ENCODE results near the gene LTA. TPM values are rescaled to one million over a fixed set of nuclear protein-coding genes. Genes with fewer than 3 reads are reported as not detected.

Gene LTA
- total RNA-seq, 5 donors from 2014 or later (not counting 1 experiment from before 2014, with no cell fraction given): 12.5 to 23.9 (median 17.9) TPM

GRCh38 chr6:31559958-31560696 lies 12.0 kb upstream of the LTA start:
- Histone ChIP-seq H3K27me3 (replicated peaks in 1 of 2; ENCODE audit: control insufficient read depth in 2 of 2, extremely low read depth in 1 of 2, insufficient read depth in 2 of 2, low read length in 1 of 2) (no peaks in the 10 kb centered on the region), H3K27ac (ENCODE audit: low read length) (peak overlapping the region; percentile 81), H3K9me3 (no peaks in the 10 kb centered on the region), H3K4me1 (ENCODE audit: control insufficient read depth in 1 of 2, extremely low read depth in 1 of 2, insufficient read depth in 2 of 2, low read length in 2 of 2) (peaks cover 36 to 66% of the 10 kb centered on the region in 2 experiments), H3K36me3 (ENCODE audit: control insufficient read depth in 2 of 2, extremely low read depth in 1 of 2, insufficient read depth in 1 of 2, low read length in 1 of 2) (peaks cover 0 to 16% of the 10 kb centered on the region in 2 donors), H3K4me3 (ENCODE audit: control insufficient read depth in 1 of 2, extremely low read depth in 1 of 2, low read length in 1 of 2) (peak overlapping the region in 1 of 2 donors; percentile 10)
- ATAC-seq (replicated peaks in 1 of 4): peak; percentile 54 to 73 (median 68)
- no peaks in the 10 kb centered on the region for H3K9me3 Mint-ChIP-seq
- WGBS (ENCODE audit: insufficient coverage): 2% methylated on average over 5 of the region's 7 CpGs
- peak overlapping the region; percentile 91 for H3K27ac Mint-ChIP-seq
- peak in 12 of 35 experiments; percentile 26 to 69 (median 40) for DNase-seq
- no peaks in the 10 kb centered on the region for H3K27me3 Mint-ChIP-seq
- ChIA-PET POLR2A (interaction anchor here in 1 of 2 donors (0.5 to 0.6 kb wide), 2 partner anchors 35 to 1121 kb away, joined by 3 to 4 read pairs; no protein-coding TSS in a partner anchor), CTCF (interaction anchor here in 1 of 2 donors (1.3 kb wide), 1 partner anchor 23 kb away, joined by 6 read pairs; the partner anchor contains the start of gene LTB)
- H3K4me3 Mint-ChIP-seq: peak overlapping the region; percentile 66 to 92 (median 66)
- H3K4me1 Mint-ChIP-seq: peaks cover 72 to 79% (median 76%) of the 10 kb centered on the region in 3 donors
- H3K36me3 Mint-ChIP-seq: peaks cover 33% of the 10 kb centered on the region

DNA sequence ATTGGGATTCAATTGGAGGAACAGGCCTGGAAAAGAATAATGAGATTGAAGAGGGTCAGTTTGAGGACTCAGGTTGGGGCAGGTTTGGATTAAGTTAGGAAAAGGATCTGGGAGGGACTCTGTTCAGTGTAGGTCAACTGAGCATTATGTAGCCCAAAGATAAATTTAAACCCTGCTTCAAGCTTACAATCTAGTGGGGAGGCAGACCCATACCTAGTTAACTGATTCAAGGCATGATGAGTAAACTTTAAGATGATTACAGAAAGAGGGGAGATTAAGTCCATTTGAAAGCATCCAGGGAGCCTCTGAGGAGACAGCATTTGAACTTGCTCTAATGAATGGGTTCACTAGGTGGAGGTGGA lies 11.4 kb upstream of the LTA start:
- no peak for DNase-seq

DNA sequence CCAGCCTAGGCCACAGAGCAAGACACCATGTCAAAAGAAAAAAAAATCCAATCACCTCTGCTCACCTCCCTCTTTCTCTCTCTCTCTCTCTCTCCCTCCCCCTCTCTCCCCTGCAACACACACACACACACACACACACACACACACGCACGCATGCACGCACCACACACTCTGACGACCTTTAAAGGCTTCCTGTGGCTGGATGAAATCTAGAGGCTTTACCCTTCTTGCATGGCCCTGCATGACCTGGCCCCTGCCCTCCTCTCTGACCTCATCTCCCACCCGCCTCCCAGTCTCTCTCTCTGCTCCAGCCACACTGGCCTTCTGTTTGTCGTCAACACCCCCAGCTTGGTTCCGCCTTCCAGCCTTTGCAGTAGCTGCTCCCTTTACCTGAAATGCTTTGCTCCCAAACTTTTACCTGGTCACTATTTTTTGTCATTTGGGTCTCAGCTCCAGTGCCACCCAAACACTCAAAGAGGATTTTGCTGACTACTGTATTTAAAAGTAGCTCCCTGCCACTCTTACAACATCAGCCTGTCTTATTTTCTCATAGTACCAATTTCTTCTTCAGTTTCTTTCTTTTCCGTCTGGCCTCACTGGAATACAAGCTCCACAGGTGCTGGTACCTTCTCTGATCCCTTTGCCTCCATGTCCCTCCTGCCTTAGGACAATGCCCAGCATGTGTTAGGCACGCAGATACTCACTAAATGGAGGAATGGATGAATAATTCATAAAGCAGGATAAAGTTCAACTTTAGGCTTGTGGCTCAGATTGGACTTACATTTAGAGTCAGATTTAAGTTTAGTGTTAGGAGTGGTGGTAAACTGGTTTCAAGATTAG lies 4.3 kb upstream of the LTA start:
- Mint-ChIP-seq H3K9me3 (no peaks in the 10 kb centered on the region), H3K36me3 (peaks cover 18% of the 10 kb centered on the region), H3K4me1 (peaks cover 71 to 86% (median 83%) of the 10 kb centered on the region in 3 donors), H3K27me3 (no peaks in the 10 kb centered on the region), H3K27ac (peak overlapping the region; percentile 90 to 91), H3K4me3 (peak overlapping the region in 2 of 3 donors; percentile 19 to 69)
- DNase-seq: peak in 3 of 35 experiments; percentile 32 to 52 (median 32)
- Histone ChIP-seq H3K4me3 (ENCODE audit: control insufficient read depth in 1 of 2, extremely low read depth in 1 of 2, low read length in 1 of 2) (no peak overlapping the region), H3K9me3 (no peaks in the 10 kb centered on the region), H3K27ac (ENCODE audit: low read length) (peak overlapping the region; percentile 94), H3K4me1 (ENCODE audit: control insufficient read depth in 1 of 2, extremely low read depth in 1 of 2, insufficient read depth in 2 of 2, low read length in 2 of 2) (peaks cover 38 to 68% of the 10 kb centered on the region in 2 experiments), H3K27me3 (replicated peaks in 1 of 2; ENCODE audit: control insufficient read depth in 2 of 2, extremely low read depth in 1 of 2, insufficient read depth in 2 of 2, low read length in 1 of 2) (no peaks in the 10 kb centered on the region), H3K36me3 (ENCODE audit: control insufficient read depth in 2 of 2, extremely low read depth in 1 of 2, insufficient read depth in 1 of 2, low read length in 1 of 2) (peaks cover 0 to 8% of the 10 kb centered on the region in 2 donors)
- 41% methylated on average over 4 of the region's 9 CpGs for WGBS (ENCODE audit: insufficient coverage)
- ChIA-PET CTCF (interaction anchor here (1.0 to 2.4 kb wide), 7 partner anchors 10 to 31 kb away, joined by 3 to 10 read pairs (median 6); partner anchors contain the start of gene DDX39B (in 1 of the 2)), POLR2A (interaction anchor here (0.6 to 1.4 kb wide), 5 partner anchors 12 to 284 kb away, joined by 3 read pairs; partner anchors contain the start of gene DDX39B (in 1 of the 2))
- ATAC-seq (replicated peaks in 1 of 4): no peak

More for the DNA sequence above, 11.4 kb upstream of the LTA start:
- Mint-ChIP-seq H3K4me3 (peak overlapping the region in 2 of 3 donors; percentile 66 to 92), H3K27me3 (no peaks in the 10 kb centered on the region), H3K9me3 (no peaks in the 10 kb centered on the region), H3K36me3 (peaks cover 36% of the 10 kb centered on the region), H3K27ac (peak overlapping the region; percentile 91), H3K4me1 (peaks cover 76 to 85% (median 81%) of the 10 kb centered on the region in 3 donors)
- H3K27ac ChIP-seq (ENCODE audit: low read length): peak overlapping the region; percentile 81
- H3K4me3 ChIP-seq (ENCODE audit: control insufficient read depth in 1 of 2, extremely low read depth in 1 of 2, low read length in 1 of 2): no peak overlapping the region
- H3K27me3 ChIP-seq (replicated peaks in 1 of 2; ENCODE audit: control insufficient read depth in 2 of 2, extremely low read depth in 1 of 2, insufficient read depth in 2 of 2, low read length in 1 of 2): no peaks in the 10 kb centered on the region
- ATAC-seq (replicated peaks in 1 of 4): no peak
- POLR2A ChIA-PET: no interaction called here
- peaks cover 0 to 18% of the 10 kb centered on the region in 2 donors for H3K36me3 ChIP-seq (ENCODE audit: control insufficient read depth in 2 of 2, extremely low read depth in 1 of 2, insufficient read depth in 1 of 2, low read length in 1 of 2)
- CTCF ChIA-PET: interaction anchor here in 1 of 2 donors (1.6 kb wide), 1 partner anchor 10 kb away, joined by 4 read pairs; no protein-coding TSS in a partner anchor
- peaks cover 36 to 66% of the 10 kb centered on the region in 2 experiments for H3K4me1 ChIP-seq (ENCODE audit: control insufficient read depth in 1 of 2, extremely low read depth in 1 of 2, insufficient read depth in 2 of 2, low read length in 2 of 2)
- no peaks in the 10 kb centered on the region for H3K9me3 ChIP-seq

DNA sequence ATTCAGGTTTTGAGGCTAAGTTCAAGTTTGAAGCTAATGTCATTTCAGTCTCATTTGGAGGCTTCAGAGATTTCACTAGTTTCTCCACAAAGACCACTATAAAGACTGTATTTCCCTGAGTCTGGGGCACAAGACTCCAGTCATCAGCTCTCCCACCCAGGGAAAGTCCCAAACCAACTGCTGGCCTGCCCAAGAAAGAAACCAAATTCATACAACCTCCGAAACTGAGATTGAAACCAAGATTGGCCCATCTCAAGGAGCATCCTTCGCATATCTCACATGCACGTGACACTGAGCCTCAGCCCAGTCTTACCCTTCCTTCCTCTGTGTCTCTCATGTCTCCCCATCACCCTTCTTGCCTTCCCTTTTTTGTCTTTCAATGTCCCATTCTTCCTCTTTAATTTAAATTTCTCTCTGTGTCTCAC lies 3.5 kb upstream of the LTA start:
- Histone ChIP-seq H3K27ac (ENCODE audit: low read length) (peak overlapping the region; percentile 94), H3K9me3 (no peaks in the 10 kb centered on the region), H3K4me3 (ENCODE audit: control insufficient read depth in 1 of 2, extremely low read depth in 1 of 2, low read length in 1 of 2) (no peak overlapping the region), H3K27me3 (replicated peaks in 1 of 2; ENCODE audit: control insufficient read depth in 2 of 2, extremely low read depth in 1 of 2, insufficient read depth in 2 of 2, low read length in 1 of 2) (no peaks in the 10 kb centered on the region), H3K4me1 (ENCODE audit: control insufficient read depth in 1 of 2, extremely low read depth in 1 of 2, insufficient read depth in 2 of 2, low read length in 2 of 2) (peaks cover 46 to 76% of the 10 kb centered on the region in 2 experiments), H3K36me3 (ENCODE audit: control insufficient read depth in 2 of 2, extremely low read depth in 1 of 2, insufficient read depth in 1 of 2, low read length in 1 of 2) (peaks cover 0 to 8% of the 10 kb centered on the region in 2 donors)
- peak; percentile 54 to 71 (median 56) for ATAC-seq (replicated peaks in 1 of 4)
- ChIA-PET CTCF (interaction anchor here (1.0 to 2.9 kb wide), 8 partner anchors 9 to 30 kb away, joined by 3 to 10 read pairs (median 6); partner anchors contain the start of genes DDX39B (in 1 of the 2) and LTB (in 1 of the 2)), POLR2A (interaction anchor here (0.7 to 1.4 kb wide), 3 partner anchors 12 to 27 kb away, joined by 3 read pairs; partner anchors contain the start of gene DDX39B (in 1 of the 2))
- Mint-ChIP-seq H3K27me3 (no peaks in the 10 kb centered on the region), H3K4me3 (peak overlapping the region in 2 of 3 donors; percentile 19 to 69), H3K9me3 (no peaks in the 10 kb centered on the region), H3K4me1 (peaks cover 74 to 88% (median 85%) of the 10 kb centered on the region in 3 donors), H3K27ac (peak overlapping the region; percentile 90 to 91), H3K36me3 (peaks cover 12% of the 10 kb centered on the region)
- WGBS (ENCODE audit: insufficient coverage): 0% methylated on average over 3 of the region's 3 CpGs
- DNase-seq: peak in 34 of 35 experiments; percentile 30 to 94 (median 66)

- H3K36me3 Mint-ChIP-seq: peaks cover 4% of the 10 kb centered on the region
- H3K4me3 Mint-ChIP-seq: no peak overlapping the region
- Histone ChIP-seq H3K4me1 (ENCODE audit: control insufficient read depth in 1 of 2, extremely low read depth in 1 of 2, insufficient read depth in 2 of 2, low read length in 2 of 2) (peaks cover 51 to 90% of the 10 kb centered on the region in 2 experiments), H3K9me3 (no peaks in the 10 kb centered on the region), H3K36me3 (ENCODE audit: control insufficient read depth in 2 of 2, extremely low read depth in 1 of 2, insufficient read depth in 1 of 2, low read length in 1 of 2) (peaks cover 0 to 4% of the 10 kb centered on the region in 2 donors), H3K27me3 (replicated peaks in 1 of 2; ENCODE audit: control insufficient read depth in 2 of 2, extremely low read depth in 1 of 2, insufficient read depth in 2 of 2, low read length in 1 of 2) (no peaks in the 10 kb centered on the region), H3K27ac (ENCODE audit: low read length) (peak overlapping the region; percentile 94), H3K4me3 (ENCODE audit: control insufficient read depth in 1 of 2, extremely low read depth in 1 of 2, low read length in 1 of 2) (no peak overlapping the region)
- peaks cover 80 to 92% (median 91%) of the 10 kb centered on the region in 3 donors for H3K4me1 Mint-ChIP-seq
- DNase-seq: no peak
- WGBS (ENCODE audit: insufficient coverage): no CpG with 5 or more reads among the region's 1 CpG
- H3K9me3 Mint-ChIP-seq: no peaks in the 10 kb centered on the region
- H3K27me3 Mint-ChIP-seq: no peaks in the 10 kb centered on the region
- ChIA-PET POLR2A (interaction anchor here (0.7 kb wide), 2 partner anchors 9 to 83 kb away, joined by 4 to 5 read pairs; no protein-coding TSS in a partner anchor), CTCF (interaction anchor here (0.8 to 2.9 kb wide), 6 partner anchors 10 to 29 kb away, joined by 3 to 10 read pairs (median 6); partner anchors contain the start of gene LTB (in 1 of the 2))
- ATAC-seq (replicated peaks in 1 of 4): no peak
- peak overlapping the region; percentile 90 to 91 for H3K27ac Mint-ChIP-seq
Observed at GRCh38 chr6:31569861-31570536, 2.1 kb upstream of the LTA start.

All from T-cell (primary cell).